T-helper 22 cell (primary cell): ENCODE measurements around the gene TOX2.

Experiments used
- DNase-seq: peaks from one replicate; pipeline ENCODE4 v3.0.0-alpha.2; 2020; ENCODE audit warnings: low read depth

Gene TOX2

GRCh38 chr20:43976547-43976946, 61.9 kb downstream of the TOX2 start:
- DNase-seq: no peak

GRCh38 chr20:43977252-43977651, 62.6 kb downstream of the TOX2 start:
- no peak for DNase-seq

GRCh38 chr20:43977962-43978361, 63.3 kb downstream of the TOX2 start:
- no peak for DNase-seq

GRCh38 chr20:43979576-43980105, 65.0 kb downstream of the TOX2 start:
- no peak for DNase-seq

- DNase-seq: no peak
Measured at GRCh38 chr20:43981540-43981939, 66.9 kb downstream of the TOX2 start.

- DNase-seq: no peak
Measured at GRCh38 chr20:43982016-43982415, 67.4 kb downstream of the TOX2 start.

- DNase-seq: no peak
Measured at GRCh38 chr20:43982886-43983285, 68.2 kb downstream of the TOX2 start.

- DNase-seq: no peak
Measured at GRCh38 chr20:43983359-43983758, 68.7 kb downstream of the TOX2 start.

GRCh38 chr20:43983904-43984361, 69.3 kb downstream of the TOX2 start:
- DNase-seq: no peak

GRCh38 chr20:43984587-43984986, 69.9 kb downstream of the TOX2 start:
- DNase-seq: no peak

- DNase-seq: no peak
Measured at GRCh38 chr20:43985121-43985520, 70.5 kb downstream of the TOX2 start.

GRCh38 chr20:43985608-43986316, 71.1 kb downstream of the TOX2 start:
- no peak for DNase-seq

- DNase-seq: no peak
Measured at GRCh38 chr20:43987018-43987417, 72.4 kb downstream of the TOX2 start.

GRCh38 chr20:43987531-43987930, 72.9 kb downstream of the TOX2 start:
- DNase-seq: no peak

GRCh38 chr20:43988451-43988850, 73.8 kb downstream of the TOX2 start:
- no peak for DNase-seq

GRCh38 chr20:43988867-43989266, 74.2 kb downstream of the TOX2 start:
- DNase-seq: no peak

GRCh38 chr20:43991261-43991660, 76.6 kb downstream of the TOX2 start:
- no peak for DNase-seq

GRCh38 chr20:43991982-43992381, 77.3 kb downstream of the TOX2 start:
- no peak for DNase-seq

- no peak for DNase-seq
Measured at GRCh38 chr20:43992885-43993284, 78.2 kb downstream of the TOX2 start.

GRCh38 chr20:43993560-43993959, 78.9 kb downstream of the TOX2 start:
- DNase-seq: no peak

GRCh38 chr20:43994486-43995100, 79.9 kb downstream of the TOX2 start:
- no peak for DNase-seq

GRCh38 chr20:43995645-43996044, 81.0 kb downstream of the TOX2 start:
- no peak for DNase-seq

GRCh38 chr20:43996240-43996930, 81.7 kb downstream of the TOX2 start:
- no peak for DNase-seq
